ENCODE measurements around the gene BAD. TPM values are rescaled to one million over a fixed set of nuclear protein-coding genes. Genes with fewer than 3 reads are reported as not detected.

Gene BAD
- total RNA-seq, 1 experiment from 2014 or later, result 50.5 TPM

- H3K4me1 Mint-ChIP-seq (ENCODE audit: low read depth, unreplicated experiment), result peaks cover 17% of the 10 kb centered on the region
- H3K4me3 Mint-ChIP-seq (ENCODE audit: unreplicated experiment), result no peak overlapping the region
- H3K27me3 Mint-ChIP-seq (ENCODE audit: insufficient read depth, unreplicated experiment), result no peaks in the 10 kb centered on the region
- Histone ChIP-seq H3K27me3 (replicated peaks; ENCODE audit: control insufficient read depth, insufficient read depth, low read length) (no peaks in the 10 kb centered on the region), H3K36me3 (ENCODE audit: control insufficient read depth, insufficient read depth, low read length) (peaks cover 4% of the 10 kb centered on the region), H3K4me3 (ENCODE audit: low read depth, low read length) (no peak overlapping the region), H3K9me3 (no peaks in the 10 kb centered on the region), H3K4me1 (peaks cover 15% of the 10 kb centered on the region)
- no peak for DNase-seq
- no peak overlapping the region for H3K27ac Mint-ChIP-seq (ENCODE audit: unreplicated experiment)
- intact Hi-C loops (cut with micrococcal nuclease; ENCODE audit: unreplicated experiment), result no loop called here
- H3K9me3 Mint-ChIP-seq (ENCODE audit: unreplicated experiment), result no peaks in the 10 kb centered on the region
- ChIA-PET POLR2A (no interaction called here), CTCF (interaction anchor here (0.6 to 0.8 kb wide), 2 partner anchors 14 to 1423 kb away, joined by 4 to 5 read pairs; no protein-coding TSS in a partner anchor)
- BruUV-seq (replicated peaks), result no TSS peak
- H3K36me3 Mint-ChIP-seq (ENCODE audit: insufficient read depth, unreplicated experiment), result peaks cover 83% of the 10 kb centered on the region
- no peak for TF ChIP-seq CTCF (IDR thresholded peaks at IDR 0.05; ENCODE audit: insufficient read depth in 1 of 2, low read depth in 1 of 2, low read length in 1 of 2, severe bottlenecking in 1 of 2, unreplicated experiment in 1 of 2)
These were observed 19.0 kb downstream of the BAD start for GRCh38 chr11:64265176-64266160.

GRCh38 chr11:64264371-64264852 lies 20.1 kb downstream of the BAD start:
- peaks cover 23% of the 10 kb centered on the region for H3K4me1 Mint-ChIP-seq (ENCODE audit: low read depth, unreplicated experiment)
- no peaks in the 10 kb centered on the region for H3K9me3 Mint-ChIP-seq (ENCODE audit: unreplicated experiment)
- ChIA-PET CTCF (interaction anchor here (0.8 kb wide), 1 partner anchor 12 kb away, joined by 4 read pairs; no protein-coding TSS in a partner anchor), POLR2A (no interaction called here)
- H3K27ac Mint-ChIP-seq (ENCODE audit: unreplicated experiment), result no peak overlapping the region
- no peaks in the 10 kb centered on the region for H3K27me3 Mint-ChIP-seq (ENCODE audit: insufficient read depth, unreplicated experiment)
- no peaks in the 10 kb centered on the region for H3K27me3 ChIP-seq (replicated peaks; ENCODE audit: control insufficient read depth, insufficient read depth, low read length)
- H3K4me3 Mint-ChIP-seq (ENCODE audit: unreplicated experiment), result no peak overlapping the region
- H3K36me3 ChIP-seq (ENCODE audit: control insufficient read depth, insufficient read depth, low read length), result peaks cover 4% of the 10 kb centered on the region
- H3K4me1 ChIP-seq, result peaks cover 15% of the 10 kb centered on the region
- no peak overlapping the region for H3K4me3 ChIP-seq (ENCODE audit: low read depth, low read length)
- no peak for TF ChIP-seq CTCF (IDR thresholded peaks at IDR 0.05; ENCODE audit: insufficient read depth in 1 of 2, low read depth in 1 of 2, low read length in 1 of 2, severe bottlenecking in 1 of 2, unreplicated experiment in 1 of 2)
- no peak for DNase-seq
- intact Hi-C loops (cut with micrococcal nuclease; ENCODE audit: unreplicated experiment), result no loop called here
- H3K9me3 ChIP-seq, result no peaks in the 10 kb centered on the region
- no TSS peak for BruUV-seq (replicated peaks)
- peaks cover 83% of the 10 kb centered on the region for H3K36me3 Mint-ChIP-seq (ENCODE audit: insufficient read depth, unreplicated experiment)

DNA sequence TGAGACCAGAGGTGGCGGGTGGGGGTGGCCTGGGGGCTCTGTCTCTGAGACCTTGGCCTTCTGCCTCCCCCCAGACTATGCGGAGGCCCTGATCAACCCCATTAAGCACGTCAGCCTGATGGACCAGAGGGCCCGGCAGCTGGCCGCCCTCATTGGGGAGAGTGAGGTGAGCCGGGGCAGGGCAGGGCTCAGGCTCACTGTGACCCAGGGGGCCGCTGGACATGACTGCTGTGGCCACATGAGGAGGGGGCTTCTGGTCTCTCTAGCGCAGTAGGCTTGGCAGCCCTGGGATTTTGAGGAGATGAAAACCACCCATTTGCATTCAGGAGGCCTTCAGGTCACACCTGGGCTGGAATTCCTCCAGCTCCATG lies 20.5 kb downstream of the BAD start:
- Histone ChIP-seq H3K27me3 (replicated peaks; ENCODE audit: control insufficient read depth, insufficient read depth, low read length) (no peaks in the 10 kb centered on the region), H3K4me3 (ENCODE audit: low read depth, low read length) (no peak overlapping the region), H3K36me3 (ENCODE audit: control insufficient read depth, insufficient read depth, low read length) (peaks cover 4% of the 10 kb centered on the region), H3K4me1 (peaks cover 13% of the 10 kb centered on the region), H3K9me3 (no peaks in the 10 kb centered on the region)
- POLR2A ChIA-PET, result no interaction called here
- TF ChIP-seq CTCF (IDR thresholded peaks at IDR 0.05; ENCODE audit: insufficient read depth in 1 of 2, low read depth in 1 of 2, low read length in 1 of 2, severe bottlenecking in 1 of 2, unreplicated experiment in 1 of 2), result no peak
- DNase-seq, result no peak
- no peak overlapping the region for H3K27ac Mint-ChIP-seq (ENCODE audit: unreplicated experiment)
- no peaks in the 10 kb centered on the region for H3K9me3 Mint-ChIP-seq (ENCODE audit: unreplicated experiment)
- peaks cover 21% of the 10 kb centered on the region for H3K4me1 Mint-ChIP-seq (ENCODE audit: low read depth, unreplicated experiment)
- no TSS peak for BruUV-seq (replicated peaks)
- H3K4me3 Mint-ChIP-seq (ENCODE audit: unreplicated experiment), result no peak overlapping the region
- CTCF ChIA-PET, result interaction anchor here (0.5 to 1.4 kb wide), 2 partner anchors 12 to 800 kb away, joined by 3 to 13 read pairs; no protein-coding TSS in a partner anchor
- H3K27me3 Mint-ChIP-seq (ENCODE audit: insufficient read depth, unreplicated experiment), result no peaks in the 10 kb centered on the region
- peaks cover 83% of the 10 kb centered on the region for H3K36me3 Mint-ChIP-seq (ENCODE audit: insufficient read depth, unreplicated experiment)
- intact Hi-C loops (cut with micrococcal nuclease; ENCODE audit: unreplicated experiment), result no loop called here

Measured in Caco-2 (cell line).